IPS-20b (cell line): ENCODE data around the gene KDM3B.
A peak's percentile ranks its signal among the peaks of the same experiment; 100 is the strongest.

ENCODE experiments used
- H3K27ac ChIP-seq: one replicate; pipeline ENCODE4 v1.5.1; 2013; ENCODE audit warnings: low read length
- H3K27me3 ChIP-seq: 2 replicates; pipeline ENCODE4 v1.6.1; 2013; ENCODE audit warnings: mild to moderate bottlenecking, low read length, inconsistent platforms; ENCODE audit not compliant: insufficient read depth
- H3K36me3 ChIP-seq: 2 replicates; pipeline ENCODE4 v1.6.1; 2013; ENCODE audit warnings: low read depth, mild to moderate bottlenecking, inconsistent platforms, low read length, moderate library complexity; ENCODE audit not compliant: insufficient read depth
- H3K4me1 ChIP-seq: 2 replicates; pipeline ENCODE4 v1.6.1; 2013; ENCODE audit warnings: mild to moderate bottlenecking, control low read depth, inconsistent platforms, low read length, moderate library complexity; ENCODE audit not compliant: insufficient read depth
- H3K4me3 ChIP-seq: 2 replicates; pipeline ENCODE4 v1.5.1; 2013; ENCODE audit warnings: mild to moderate bottlenecking, low read length, inconsistent platforms
- H3K9ac ChIP-seq: 2 replicates; pipeline ENCODE4 v1.6.1; 2013; ENCODE audit warnings: low read depth, mild to moderate bottlenecking, inconsistent platforms, low read length, moderate library complexity
- H3K9me3 ChIP-seq: 2 replicates; pipeline ENCODE4 v1.6.1; 2013; ENCODE audit warnings: mild to moderate bottlenecking, low read depth, low read length, inconsistent platforms; ENCODE audit not compliant: insufficient read depth

Gene KDM3B

GRCh38 chr5:138352722-138353559 is 456 bp downstream of the KDM3B start:
- H3K36me3 ChIP-seq: peaks cover 18% of the 10 kb centered on the region
- no peaks in the 10 kb centered on the region for H3K9me3 ChIP-seq
- peak overlapping the region; percentile 13 for H3K27ac ChIP-seq
- peak overlapping the region; percentile 87 for H3K4me3 ChIP-seq
- no peaks in the 10 kb centered on the region for H3K27me3 ChIP-seq
- peak overlapping the region; percentile 89 for H3K9ac ChIP-seq
- H3K4me1 ChIP-seq: peaks cover 7% of the 10 kb centered on the region; the same call in 1 of the 2 replicates

- no peaks in the 10 kb centered on the region for H3K9me3 ChIP-seq
- H3K36me3 ChIP-seq: peaks cover 11% of the 10 kb centered on the region; the same call in 1 of the 2 replicates
- peak overlapping the region; percentile 13 for H3K27ac ChIP-seq
- no peaks in the 10 kb centered on the region for H3K27me3 ChIP-seq
- H3K4me3 ChIP-seq: peak overlapping the region; percentile 87
- peak overlapping the region; percentile 89 for H3K9ac ChIP-seq
- peaks cover 7% of the 10 kb centered on the region; the same call in 1 of the 2 replicates for H3K4me1 ChIP-seq
Observed at GRCh38 chr5:138353560-138354080, 1.1 kb downstream of the KDM3B start.

GRCh38 chr5:138354387-138354786 is 1.9 kb downstream of the KDM3B start:
- Histone ChIP-seq H3K36me3 (peaks cover 4% of the 10 kb centered on the region; the same call in 1 of the 2 replicates), H3K4me3 (peak overlapping the region; percentile 87), H3K27me3 (no peaks in the 10 kb centered on the region), H3K27ac (no peak overlapping the region), H3K9me3 (no peaks in the 10 kb centered on the region), H3K9ac (peak overlapping the region; percentile 89; the same call in 1 of the 2 replicates), H3K4me1 (peaks cover 7% of the 10 kb centered on the region; the same call in 1 of the 2 replicates)

GRCh38 chr5:138354926-138355378 is 2.5 kb downstream of the KDM3B start:
- Histone ChIP-seq H3K27ac (no peak overlapping the region), H3K9ac (0 out of 2 replicates have a peak overlapping the region, but pooled peaks have one; percentile 89), H3K4me1 (peaks cover 7% of the 10 kb centered on the region; the same call in 1 of the 2 replicates), H3K27me3 (no peaks in the 10 kb centered on the region), H3K4me3 (peak overlapping the region; percentile 87), H3K36me3 (no peaks in the 10 kb centered on the region), H3K9me3 (no peaks in the 10 kb centered on the region)

GRCh38 chr5:138359621-138360020 is 7.1 kb downstream of the KDM3B start:
- Histone ChIP-seq H3K27ac (no peak overlapping the region), H3K4me1 (peaks cover 2% of the 10 kb centered on the region; the same call in 1 of the 2 replicates), H3K9me3 (no peaks in the 10 kb centered on the region), H3K36me3 (no peaks in the 10 kb centered on the region), H3K4me3 (no peak overlapping the region), H3K27me3 (no peaks in the 10 kb centered on the region), H3K9ac (no peak overlapping the region)

GRCh38 chr5:138360941-138361452 is 8.5 kb downstream of the KDM3B start:
- Histone ChIP-seq H3K4me3 (no peak overlapping the region), H3K36me3 (no peaks in the 10 kb centered on the region), H3K27ac (no peak overlapping the region), H3K27me3 (no peaks in the 10 kb centered on the region), H3K9ac (no peak overlapping the region), H3K9me3 (no peaks in the 10 kb centered on the region), H3K4me1 (no peaks in the 10 kb centered on the region)

- no peaks in the 10 kb centered on the region for H3K27me3 ChIP-seq
- H3K9me3 ChIP-seq: no peaks in the 10 kb centered on the region
- no peaks in the 10 kb centered on the region for H3K4me1 ChIP-seq
- H3K36me3 ChIP-seq: no peaks in the 10 kb centered on the region
- H3K9ac ChIP-seq: no peak overlapping the region
- no peak overlapping the region for H3K4me3 ChIP-seq
- no peak overlapping the region for H3K27ac ChIP-seq
Observed at GRCh38 chr5:138364576-138364975, 12.1 kb downstream of the KDM3B start.

GRCh38 chr5:138366632-138367382 is 14.3 kb downstream of the KDM3B start:
- Histone ChIP-seq H3K4me1 (no peaks in the 10 kb centered on the region), H3K36me3 (no peaks in the 10 kb centered on the region), H3K27ac (no peak overlapping the region), H3K9me3 (no peaks in the 10 kb centered on the region), H3K27me3 (no peaks in the 10 kb centered on the region), H3K9ac (no peak overlapping the region), H3K4me3 (no peak overlapping the region)

GRCh38 chr5:138369261-138369660 is 16.8 kb downstream of the KDM3B start:
- no peak overlapping the region for H3K9ac ChIP-seq
- no peaks in the 10 kb centered on the region for H3K27me3 ChIP-seq
- H3K9me3 ChIP-seq: no peaks in the 10 kb centered on the region
- peaks cover 13% of the 10 kb centered on the region; the same call in 1 of the 2 replicates for H3K36me3 ChIP-seq
- H3K27ac ChIP-seq: no peak overlapping the region
- no peak overlapping the region for H3K4me3 ChIP-seq
- H3K4me1 ChIP-seq: no peaks in the 10 kb centered on the region

GRCh38 chr5:138369706-138370105 is 17.2 kb downstream of the KDM3B start:
- Histone ChIP-seq H3K27ac (no peak overlapping the region), H3K9ac (no peak overlapping the region), H3K9me3 (no peaks in the 10 kb centered on the region), H3K36me3 (peaks cover 17% of the 10 kb centered on the region), H3K4me3 (no peak overlapping the region), H3K4me1 (no peaks in the 10 kb centered on the region), H3K27me3 (no peaks in the 10 kb centered on the region)

- H3K4me3 ChIP-seq: no peak overlapping the region
- no peaks in the 10 kb centered on the region for H3K9me3 ChIP-seq
- no peaks in the 10 kb centered on the region for H3K4me1 ChIP-seq
- H3K27me3 ChIP-seq: no peaks in the 10 kb centered on the region
- no peak overlapping the region for H3K9ac ChIP-seq
- H3K36me3 ChIP-seq: peaks cover 22% of the 10 kb centered on the region
- no peak overlapping the region for H3K27ac ChIP-seq
Observed at GRCh38 chr5:138370537-138370936, 18.1 kb downstream of the KDM3B start.
